Choroid plexus epithelial cell (primary cell): ENCODE measurements around the gene LRP10.
A peak's percentile ranks its signal among the peaks of the same experiment; 100 is the strongest.

Experiments
- DNase-seq: peaks from one replicate; pipeline ENCODE4 v3.0.0-alpha.2; 2010; ENCODE audit warnings: low read depth
- H3K4me3 ChIP-seq: 2 replicates; pipeline ENCODE4 v1.5.1; 2011; ENCODE audit warnings: low read depth, mild to moderate bottlenecking, control low read depth, low read length, moderate library complexity
- TF ChIP-seq, protein P1 (sequence below): conservative IDR thresholded peaks from 2 replicates; pipeline ENCODE4 v1.5.1; 2011; ENCODE audit warnings: low read depth, mild to moderate bottlenecking, control low read depth, inconsistent platforms, low read length, moderate library complexity

The LRP10 gene

DNA sequence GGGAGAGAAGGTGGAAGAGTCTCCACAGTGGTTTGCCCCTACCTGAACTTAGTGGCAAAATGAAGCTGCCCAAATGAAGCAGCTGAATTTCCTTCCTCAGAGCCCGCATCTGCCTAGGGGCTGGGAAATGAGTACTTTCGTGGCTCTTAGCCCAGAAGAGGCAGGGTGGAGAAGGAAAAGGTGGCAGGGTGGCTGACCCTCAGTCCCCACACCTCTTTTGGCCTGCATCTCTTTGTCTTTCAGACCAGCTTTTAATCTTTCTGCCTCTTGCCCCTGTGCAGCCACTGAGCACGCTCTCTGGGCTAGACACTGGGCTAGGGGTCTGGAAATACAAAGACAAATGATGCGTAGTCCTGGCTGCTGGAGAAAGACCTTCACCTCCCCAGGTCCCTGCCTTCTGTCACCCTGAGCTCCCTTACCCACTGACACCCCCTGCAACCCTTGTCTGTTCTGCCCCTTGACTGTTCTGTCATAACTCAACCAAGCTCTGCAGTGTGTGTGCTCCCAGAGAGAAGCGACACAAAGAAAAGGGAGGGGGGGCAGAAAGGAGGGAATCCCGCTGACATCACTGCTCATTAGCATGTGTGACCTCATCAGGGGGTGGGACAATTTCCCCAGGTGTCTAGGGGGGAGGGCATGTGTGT, 11.1 kb downstream of the LRP10 start:
- DNase-seq, result peak; percentile 57
- TF ChIP-seq, protein P1, sequence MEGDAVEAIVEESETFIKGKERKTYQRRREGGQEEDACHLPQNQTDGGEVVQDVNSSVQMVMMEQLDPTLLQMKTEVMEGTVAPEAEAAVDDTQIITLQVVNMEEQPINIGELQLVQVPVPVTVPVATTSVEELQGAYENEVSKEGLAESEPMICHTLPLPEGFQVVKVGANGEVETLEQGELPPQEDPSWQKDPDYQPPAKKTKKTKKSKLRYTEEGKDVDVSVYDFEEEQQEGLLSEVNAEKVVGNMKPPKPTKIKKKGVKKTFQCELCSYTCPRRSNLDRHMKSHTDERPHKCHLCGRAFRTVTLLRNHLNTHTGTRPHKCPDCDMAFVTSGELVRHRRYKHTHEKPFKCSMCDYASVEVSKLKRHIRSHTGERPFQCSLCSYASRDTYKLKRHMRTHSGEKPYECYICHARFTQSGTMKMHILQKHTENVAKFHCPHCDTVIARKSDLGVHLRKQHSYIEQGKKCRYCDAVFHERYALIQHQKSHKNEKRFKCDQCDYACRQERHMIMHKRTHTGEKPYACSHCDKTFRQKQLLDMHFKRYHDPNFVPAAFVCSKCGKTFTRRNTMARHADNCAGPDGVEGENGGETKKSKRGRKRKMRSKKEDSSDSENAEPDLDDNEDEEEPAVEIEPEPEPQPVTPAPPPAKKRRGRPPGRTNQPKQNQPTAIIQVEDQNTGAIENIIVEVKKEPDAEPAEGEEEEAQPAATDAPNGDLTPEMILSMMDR, result no peak

DNA sequence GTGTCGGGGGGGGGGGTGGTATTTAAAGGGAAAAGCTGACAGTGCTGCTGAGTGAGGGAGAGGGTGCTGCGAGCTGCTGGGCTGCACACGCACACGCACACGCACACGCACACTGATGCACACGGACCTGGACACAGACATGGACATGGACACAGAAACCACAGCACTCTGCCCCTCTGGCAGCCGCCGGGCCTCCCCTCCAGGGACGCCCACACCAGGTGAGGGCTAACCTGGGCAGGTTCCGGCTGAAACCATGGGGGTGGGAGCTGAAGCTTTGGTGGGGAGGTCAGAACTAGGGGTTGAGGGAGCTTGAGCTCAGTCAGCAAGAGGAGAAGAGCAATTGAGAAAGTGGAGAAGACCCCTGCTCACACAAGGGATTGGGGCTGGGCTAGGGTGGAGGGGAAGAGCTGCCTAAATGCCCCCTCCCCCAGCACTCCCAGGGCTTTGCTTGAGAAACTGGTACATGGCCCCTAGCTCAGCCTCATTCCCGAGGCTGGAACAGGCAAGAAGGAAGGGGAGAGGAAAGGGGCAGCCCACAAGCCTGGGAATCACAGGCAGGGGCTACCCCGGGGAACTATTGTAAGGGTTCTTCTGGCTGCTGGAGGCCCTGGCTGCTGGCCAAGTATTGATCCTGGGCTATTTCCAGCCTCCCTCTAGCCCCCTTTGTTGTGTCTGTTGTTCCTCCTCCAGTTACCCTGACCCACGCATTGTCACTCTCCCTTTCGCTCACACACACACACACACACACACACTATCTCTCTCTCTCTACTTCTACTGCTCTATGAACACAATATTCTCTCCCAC, 11.8 kb downstream of the LRP10 start, which contains the start of gene REM2:
Gene REM2, plus strand, starts transcription at position 50 of the 804 bp plus-strand sequence. Its CDS starts 66 bp downstream, at position 116.
- H3K4me3 ChIP-seq, result no peak within 1 kb of the TSS
- TF ChIP-seq, protein P1, result no peak
- DNase-seq, result no peak

More for the DNA sequence above, 11.1 kb downstream of the LRP10 start:
- H3K4me3 ChIP-seq, result no peak overlapping the region

DNA sequence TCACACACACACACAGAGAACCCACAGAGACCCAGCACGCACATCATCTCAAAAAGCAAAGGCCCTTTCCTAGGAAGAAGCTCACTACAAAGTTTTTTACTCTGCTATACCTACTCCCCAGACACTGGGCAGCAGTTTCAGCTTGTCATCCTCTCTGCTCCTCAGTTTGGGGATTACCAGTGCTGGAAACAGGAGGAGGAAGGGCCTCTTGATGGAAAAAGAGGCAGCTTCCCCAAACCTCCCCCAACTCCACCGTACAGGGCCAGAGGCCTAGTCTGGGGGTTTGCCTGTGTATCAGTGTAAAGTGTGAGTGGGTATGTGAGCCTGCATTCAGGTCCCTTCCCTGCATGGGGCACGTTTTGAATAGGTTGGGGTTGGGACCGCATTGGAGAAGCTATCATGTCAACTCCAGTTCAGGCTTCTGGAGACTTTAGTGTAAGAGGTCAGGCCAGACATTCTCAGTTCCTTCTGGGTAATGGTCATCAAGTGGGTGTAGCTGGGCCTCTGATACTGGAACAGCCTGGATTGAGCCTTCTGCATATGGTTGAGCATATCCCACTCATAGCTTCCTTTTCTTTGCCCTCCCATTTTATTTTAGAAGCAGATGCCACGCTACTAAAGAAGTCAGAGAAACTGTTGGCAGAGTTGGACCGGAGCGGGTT, 12.7 kb downstream of the LRP10 start:
- TF ChIP-seq, protein P1, result no peak
- DNase-seq, result no peak
- no peak overlapping the region for H3K4me3 ChIP-seq

DNA sequence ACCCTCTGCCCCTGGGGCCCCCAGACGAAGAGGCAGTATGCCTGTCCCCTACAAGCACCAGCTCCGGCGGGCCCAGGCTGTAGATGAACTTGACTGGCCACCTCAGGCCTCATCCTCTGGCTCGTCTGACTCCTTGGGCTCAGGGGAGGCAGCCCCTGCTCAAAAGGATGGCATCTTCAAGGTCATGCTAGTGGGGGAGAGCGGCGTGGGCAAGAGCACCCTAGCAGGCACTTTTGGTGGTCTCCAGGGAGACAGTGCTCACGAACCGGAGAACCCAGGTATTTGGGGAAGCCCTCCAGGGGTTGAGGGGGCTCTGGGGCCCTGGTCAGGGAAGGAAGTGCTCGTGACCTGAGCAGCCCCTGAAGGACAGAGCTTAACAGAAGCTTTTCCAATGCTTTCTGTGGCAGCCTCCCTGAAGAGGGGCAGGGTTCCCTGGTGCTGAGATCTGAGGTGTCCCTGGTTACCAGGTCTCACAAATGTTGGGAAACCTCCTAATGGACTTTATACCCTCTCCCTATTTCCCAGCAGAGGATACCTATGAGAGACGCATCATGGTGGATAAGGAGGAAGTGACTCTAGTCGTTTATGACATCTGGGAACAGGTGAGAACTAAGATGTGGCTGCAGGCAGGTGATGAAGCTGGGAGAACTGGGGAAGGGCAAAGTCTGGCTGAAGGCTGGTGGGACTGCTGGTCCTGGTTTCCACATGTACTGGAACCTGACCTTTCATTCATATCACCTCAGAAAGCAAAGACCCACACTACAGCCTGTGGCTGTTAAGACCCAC, 13.4 kb downstream of the LRP10 start:
- no peak for DNase-seq
- H3K4me3 ChIP-seq, result no peak overlapping the region
- TF ChIP-seq, protein P1, result no peak

DNA sequence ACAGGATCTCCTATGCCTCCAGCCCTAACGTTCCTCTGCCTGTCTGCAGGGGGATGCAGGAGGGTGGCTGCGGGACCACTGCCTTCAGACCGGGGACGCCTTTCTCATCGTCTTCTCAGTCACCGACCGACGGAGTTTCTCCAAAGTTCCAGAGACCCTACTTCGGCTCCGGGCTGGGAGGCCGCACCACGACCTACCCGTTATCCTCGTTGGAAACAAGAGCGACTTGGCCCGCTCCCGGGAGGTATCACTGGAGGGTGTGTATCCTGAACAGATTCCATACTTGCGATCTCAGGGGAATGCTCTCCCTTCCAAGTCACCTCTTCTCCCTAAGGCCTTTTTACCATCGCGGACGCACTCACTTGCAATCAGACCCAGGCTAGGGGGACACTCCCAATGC, 14.4 kb downstream of the LRP10 start:
- no peak overlapping the region for H3K4me3 ChIP-seq
- DNase-seq, result no peak
- TF ChIP-seq, protein P1, result no peak

DNA sequence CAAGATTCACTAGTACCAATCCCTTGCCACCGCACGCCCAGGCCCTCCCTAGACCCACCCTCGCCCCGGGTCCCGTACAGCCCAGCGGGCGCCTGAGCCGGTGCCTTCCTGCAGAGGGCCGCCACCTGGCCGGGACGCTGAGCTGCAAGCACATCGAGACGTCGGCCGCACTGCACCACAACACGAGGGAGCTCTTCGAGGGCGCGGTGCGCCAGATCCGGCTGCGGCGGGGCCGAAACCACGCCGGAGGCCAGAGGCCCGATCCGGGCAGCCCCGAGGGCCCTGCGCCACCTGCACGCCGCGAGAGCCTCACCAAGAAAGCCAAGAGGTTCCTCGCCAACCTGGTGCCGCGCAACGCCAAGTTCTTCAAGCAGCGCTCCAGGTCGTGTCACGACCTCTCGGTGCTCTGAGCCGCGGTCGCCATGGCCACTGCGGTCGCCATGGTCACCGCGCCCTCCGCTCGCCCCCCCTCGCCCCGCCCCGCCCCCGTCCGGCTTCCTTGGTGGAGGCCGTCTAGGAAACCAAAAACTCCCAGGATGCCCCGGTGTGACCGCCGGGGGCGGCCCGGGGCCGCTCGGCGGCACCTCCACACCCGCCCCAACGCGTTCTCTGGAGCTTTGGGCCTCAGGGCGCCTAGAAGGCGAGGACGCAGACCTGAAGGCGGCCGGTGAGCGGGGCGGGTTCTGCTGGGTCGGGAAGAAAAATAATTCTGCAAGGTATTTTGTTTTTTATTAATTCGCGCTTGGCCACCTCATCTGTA, 15.1 kb downstream of the LRP10 start:
- TF ChIP-seq, protein P1, result peak; percentile 4
- DNase-seq, result peak; percentile 54
- peak overlapping the region; percentile 68 for H3K4me3 ChIP-seq
